ENCODE results near the gene REX1BD.

DNA sequence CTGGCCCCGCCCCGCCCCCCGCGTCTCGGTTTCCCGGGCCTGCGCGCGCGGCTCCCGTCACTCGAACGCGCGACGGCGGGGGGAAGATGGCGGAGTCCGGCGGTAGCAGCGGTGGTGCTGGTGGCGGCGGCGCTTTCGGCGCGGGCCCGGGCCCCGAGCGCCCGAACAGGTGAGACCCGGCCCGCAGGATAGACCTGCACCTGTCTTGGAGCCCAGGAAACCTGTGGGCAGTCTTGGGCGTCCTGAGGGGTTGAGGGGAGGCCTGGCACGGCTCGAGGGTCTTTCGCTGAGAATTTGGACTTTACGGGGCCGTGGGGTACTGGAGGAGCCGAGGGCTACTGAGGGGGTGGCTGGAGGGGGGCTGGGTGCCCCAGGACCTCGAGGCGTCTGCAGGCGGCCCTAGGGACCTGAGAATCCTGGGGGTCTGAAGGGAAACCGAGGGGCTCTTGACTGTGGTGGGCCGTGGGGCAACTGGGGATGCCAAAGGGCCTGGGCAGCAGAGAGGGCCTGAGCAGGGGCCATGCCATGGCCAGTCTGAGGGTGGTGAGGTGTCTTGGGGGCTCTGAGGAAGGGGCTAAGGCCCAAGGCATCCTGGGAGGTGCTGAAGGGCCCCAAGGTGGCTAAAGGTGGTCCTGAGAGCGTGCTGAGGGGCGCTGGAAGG lies 48.5 kb downstream of the REX1BD start, which contains the start of gene KLHL26:
- TF ChIP-seq POLR2A (IDR thresholded peaks at IDR 0.05) (peak; percentile 58), POLR2AphosphoS5 (IDR thresholded peaks at IDR 0.05) (peak; percentile 29)

Data from prostate gland (tissue), 1 donor.